Measurements from ENCODE around the gene FAM222A.

- TF ChIP-seq CTCF (IDR thresholded peaks at IDR 0.05) (no peak), ATF3 (CRISPR knock-in tag; conservative IDR thresholded peaks at IDR 0.05) (no peak)
Measured at GRCh38 chr12:109711596-109712461, 1.8 kb upstream of the FAM222A start.

Data from WTC11 (cell line).